Stomach smooth muscle (tissue), 2 donors: ENCODE measurements around the gene PAH.

ENCODE experiments used
- H3K27ac ChIP-seq: one replicate; pipeline ENCODE4 v1.7.0; 2013; ENCODE audit warnings: mild to moderate bottlenecking, low read length, inconsistent platforms
- H3K27me3 ChIP-seq, 2 donors: one replicate each; pipeline ENCODE4 v1.7.0; 2013; ENCODE audit warnings: low read length in 2 of 2; ENCODE audit not compliant: insufficient read depth in 2 of 2, control insufficient read depth in 1 of 2
- H3K36me3 ChIP-seq, 2 donors: one replicate each; pipeline ENCODE4 v1.7.0; 2013; ENCODE audit warnings: low read length in 2 of 2; ENCODE audit not compliant: control insufficient read depth in 2 of 2, insufficient read depth in 2 of 2
- H3K4me1 ChIP-seq: one replicate; pipeline ENCODE4 v1.7.0; 2013; ENCODE audit warnings: low read length; ENCODE audit not compliant: control insufficient read depth, insufficient read depth
- H3K4me3 ChIP-seq, 2 donors: one replicate each; pipeline ENCODE4 v1.7.0; 2013; ENCODE audit warnings: low read length in 2 of 2
- H3K9ac ChIP-seq, 2 donors: one replicate each; pipeline ENCODE4 v1.7.0; 2013; ENCODE audit warnings: low read length in 2 of 2, mild to moderate bottlenecking in 1 of 2
- H3K9me3 ChIP-seq, 2 donors: one replicate each; pipeline ENCODE4 v1.7.0; 2013; ENCODE audit warnings: low read length in 2 of 2; ENCODE audit not compliant: control insufficient read depth in 2 of 2
- donor health status: healthy.
- donor health status: Pancreatic carcinoma.

PAH gene

DNA sequence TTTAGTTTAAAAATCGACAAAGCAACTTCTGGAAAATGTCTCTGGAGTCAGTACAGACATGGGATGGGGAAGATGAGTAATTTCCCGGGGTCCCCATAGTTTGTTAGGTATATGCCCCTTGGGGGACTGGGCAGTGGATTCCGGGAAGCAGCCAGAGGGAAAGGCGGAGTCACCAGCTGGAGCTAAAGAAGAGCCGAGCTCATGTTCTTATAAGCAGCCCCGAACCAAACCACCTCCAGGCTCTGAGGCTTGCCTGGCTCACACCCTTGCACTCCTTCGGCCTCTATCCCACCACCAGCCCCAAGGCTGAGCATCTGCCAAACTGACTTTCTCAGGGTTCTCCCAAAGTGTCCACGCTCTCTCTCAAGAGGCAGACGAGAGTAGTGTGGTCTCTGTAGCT, 117.8 kb downstream of the PAH start:
- no peaks in the 10 kb centered on the region for H3K4me1 ChIP-seq
- no peak overlapping the region for H3K4me3 ChIP-seq

DNA sequence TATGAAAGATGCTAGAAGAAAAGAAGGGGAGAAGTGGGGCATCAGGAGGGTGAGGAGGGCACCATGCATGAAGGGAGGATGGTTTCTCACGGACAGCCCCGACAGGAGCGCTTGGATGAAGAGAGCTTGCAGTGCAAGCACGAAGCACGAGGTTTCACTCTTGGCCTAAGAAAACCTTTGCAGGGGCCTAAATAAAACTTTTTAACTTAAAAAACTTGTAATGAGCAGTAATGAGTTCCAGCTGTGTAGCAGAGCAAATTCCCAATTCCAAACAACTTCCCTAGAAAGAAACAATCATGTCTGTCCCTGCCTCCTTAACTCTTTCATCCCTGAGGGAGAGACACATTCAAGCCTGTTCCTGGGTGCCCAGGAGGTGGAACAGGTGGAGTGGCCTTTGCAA, 119.5 kb downstream of the PAH start:
- H3K9me3 ChIP-seq: no peaks in the 10 kb centered on the region
- peaks cover 0 to 2% of the 10 kb centered on the region in 2 donors for H3K27me3 ChIP-seq

More for the DNA sequence above, 117.8 kb downstream of the PAH start:
- Histone ChIP-seq H3K36me3 (no peaks in the 10 kb centered on the region), H3K27me3 (no peaks in the 10 kb centered on the region), H3K9me3 (no peaks in the 10 kb centered on the region), H3K9ac (no peak overlapping the region), H3K27ac (no peak overlapping the region)

DNA sequence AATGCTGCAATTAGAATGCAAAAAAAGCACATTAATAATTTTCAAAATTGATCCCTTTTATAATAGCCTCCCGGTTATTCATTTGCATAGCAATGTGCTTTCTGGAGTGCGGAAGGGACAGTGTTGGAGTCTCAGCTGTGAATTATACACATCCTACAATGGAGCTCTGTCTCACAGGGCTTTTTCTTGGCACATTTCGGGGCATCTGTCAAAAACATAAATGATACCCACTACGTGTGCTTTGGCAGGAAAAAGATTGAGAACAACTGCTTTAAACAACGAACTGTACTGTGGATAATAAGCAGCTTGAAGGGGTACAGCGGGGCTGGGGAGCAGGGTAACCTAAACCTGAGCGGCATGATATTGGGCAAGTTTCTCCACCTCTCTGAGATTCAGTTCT, 123.1 kb downstream of the PAH start:
- Histone ChIP-seq H3K4me1 (no peaks in the 10 kb centered on the region), H3K27ac (no peak overlapping the region), H3K9ac (no peak overlapping the region), H3K4me3 (no peak overlapping the region), H3K9me3 (no peaks in the 10 kb centered on the region), H3K27me3 (peaks cover 0 to 2% of the 10 kb centered on the region in 2 donors), H3K36me3 (no peaks in the 10 kb centered on the region)

More for the DNA sequence above, 119.5 kb downstream of the PAH start:
- H3K4me3 ChIP-seq: no peak overlapping the region
- H3K9ac ChIP-seq: no peak overlapping the region
- H3K27ac ChIP-seq: no peak overlapping the region
- H3K4me1 ChIP-seq: no peaks in the 10 kb centered on the region
- H3K36me3 ChIP-seq: no peaks in the 10 kb centered on the region
